Neural progenitor cell (in vitro differentiated cells): ENCODE results near the gene PTPRN2. TPM values are rescaled to one million over a fixed set of nuclear protein-coding genes. Genes with fewer than 3 reads are reported as not detected.

Source experiments
- DNase-seq: peaks from one replicate; pipeline ENCODE4 v3.0.0-alpha.2; 2016; ENCODE audit warnings: low spot score
- H2AFZ ChIP-seq: fragments of 200-600 bp; sonication (generic); replicated peaks from 2 replicates; pipeline ENCODE4 v1.6.1; 2016; ENCODE audit warnings: antibody characterized with exemption
- H3F3A ChIP-seq: fragments of 200-600 bp; sonication (generic); 2 replicates; pipeline ENCODE4 v1.6.1; 2016; ENCODE audit warnings: antibody characterized with exemption, low read depth
- H3K27ac ChIP-seq: fragments of 200-600 bp; sonication (generic); 2 replicates; pipeline ENCODE4 v1.5.1; 2016; ENCODE audit warnings: mild to moderate bottlenecking
- H3K27me3 ChIP-seq: fragments of 200-600 bp; sonication (generic); 2 replicates; pipeline ENCODE4 v1.6.1; 2016; ENCODE audit warnings: mild to moderate bottlenecking, moderate library complexity
- H3K36me3 ChIP-seq: fragments of 200-600 bp; sonication (generic); 2 replicates; pipeline ENCODE4 v1.5.1; 2016
- H3K4me1 ChIP-seq: fragments of 200-600 bp; sonication (generic); 2 replicates; pipeline ENCODE4 v1.6.1; 2016; ENCODE audit warnings: mixed run types
- H3K4me2 ChIP-seq: fragments of 200-600 bp; sonication (generic); 2 replicates; pipeline ENCODE4 v1.6.1; 2016
- H3K4me3 ChIP-seq: fragments of 200-600 bp; sonication (generic); 2 replicates; pipeline ENCODE4 v1.5.1; 2016
- H3K79me2 ChIP-seq: fragments of 200-600 bp; sonication (generic); 2 replicates; pipeline ENCODE4 v1.6.1; 2016; ENCODE audit warnings: low read depth
- H3K9ac ChIP-seq: fragments of 200-600 bp; sonication (generic); 2 replicates; pipeline ENCODE4 v1.6.1; 2016
- H3K9me3 ChIP-seq: fragments of 200-600 bp; sonication (generic); 2 replicates; pipeline ENCODE4 v1.5.1; 2016; ENCODE audit warnings: low read depth
- H4K20me1 ChIP-seq: fragments of 200-600 bp; sonication (generic); 2 replicates; pipeline ENCODE4 v1.6.1; 2016; ENCODE audit warnings: low read depth
- H3K27ac Mint-ChIP-seq: 3 replicates; pipeline ENCODE4 v1.8.0; 2021; ENCODE audit warnings: mixed read lengths
- H3K27me3 Mint-ChIP-seq: 2 replicates; pipeline ENCODE4 v1.8.0; 2022; ENCODE audit warnings: low read depth, mild to moderate bottlenecking, inconsistent platforms, moderate library complexity, mixed read lengths; ENCODE audit not compliant: insufficient read depth
- H3K36me3 Mint-ChIP-seq: 3 replicates; pipeline ENCODE4 v1.8.0; 2021; ENCODE audit warnings: mixed read lengths
- H3K4me1 Mint-ChIP-seq: 3 replicates; pipeline ENCODE4 v1.8.0; 2021; ENCODE audit warnings: mixed read lengths
- H3K4me3 Mint-ChIP-seq: 3 replicates; pipeline ENCODE4 v1.8.0; 2021; ENCODE audit warnings: mild to moderate bottlenecking, moderate library complexity, mixed read lengths
- H3K9me3 Mint-ChIP-seq: 3 replicates; pipeline ENCODE4 v1.8.0; 2020; ENCODE audit warnings: mixed read lengths
- EZH2 ChIP-seq: fragments of 200-600 bp; sonication (generic); IDR thresholded peaks from 2 replicates; pipeline ENCODE4 v1.6.1; 2017; ENCODE audit warnings: antibody characterized with exemption, mild to moderate bottlenecking, moderate library complexity
- EZH2phosphoT487 ChIP-seq: fragments of 200-600 bp; sonication (generic); IDR thresholded peaks from 2 replicates; pipeline ENCODE4 v1.6.1; 2017; ENCODE audit warnings: antibody characterized with exemption
- total RNA-seq: library from RNA; depleted of rRNA; stranded (reverse); fragments of >200 nt; gene quantifications from 2 replicates; pipeline ENCODE4 v1.2.3, GENCODE V29; 2015; ENCODE audit warnings: low replicate concordance
- TF ChIP-seq, protein P1 (sequence below): fragments of 200-600 bp; sonication (generic); IDR thresholded peaks from 2 replicates; pipeline ENCODE4 v1.5.1; 2017; ENCODE audit warnings: antibody characterized with exemption, mild to moderate bottlenecking

Gene PTPRN2
- total RNA-seq, 1 donor from 2014 or later = 3.0 TPM

DNA sequence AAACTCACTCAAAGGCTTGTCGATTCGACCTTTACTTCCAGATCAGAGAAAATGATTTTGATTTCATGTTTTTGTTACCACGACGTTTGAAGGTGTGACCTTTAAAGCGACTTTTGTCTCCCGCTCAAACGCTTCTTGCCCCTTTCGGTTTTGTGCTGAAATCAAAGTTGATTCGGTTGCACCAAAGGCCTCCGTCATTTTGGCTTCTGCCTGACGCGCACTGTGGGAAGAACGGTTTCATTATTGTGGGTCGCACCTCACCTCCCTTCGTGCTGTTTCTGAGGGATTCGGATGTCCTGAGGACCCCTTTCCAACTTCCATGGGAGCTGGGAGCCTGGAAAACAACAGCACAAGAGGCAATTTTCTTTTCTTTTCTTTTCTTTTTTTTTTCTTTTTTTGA, 1073.9 kb downstream of the PTPRN2 start:
- Mint-ChIP-seq H3K27ac (no peak overlapping the region), H3K4me1 (peaks cover 35% of the 10 kb centered on the region), H3K4me3 (peak overlapping the region; percentile 50), H3K27me3 (peaks cover 8% of the 10 kb centered on the region), H3K36me3 (peaks cover 2% of the 10 kb centered on the region), H3K9me3 (peaks cover 15% of the 10 kb centered on the region)
- DNase-seq = no peak
- no peak overlapping the region for H3K4me3 ChIP-seq
- H3F3A ChIP-seq = no peaks in the 10 kb centered on the region
- H3K27ac ChIP-seq = no peak overlapping the region
- no peak overlapping the region for H3K9ac ChIP-seq
- H4K20me1 ChIP-seq = no peaks in the 10 kb centered on the region
- H2AFZ ChIP-seq = no peak overlapping the region
- TF ChIP-seq EZH2 = no peak
- H3K36me3 ChIP-seq = no peaks in the 10 kb centered on the region
- H3K79me2 ChIP-seq = no peaks in the 10 kb centered on the region
- H3K27me3 ChIP-seq = peaks cover 25% of the 10 kb centered on the region
- no peaks in the 10 kb centered on the region for H3K9me3 ChIP-seq
- H3K4me2 ChIP-seq = no peak overlapping the region
- no peaks in the 10 kb centered on the region for H3K4me1 ChIP-seq

- TF ChIP-seq, protein P1, sequence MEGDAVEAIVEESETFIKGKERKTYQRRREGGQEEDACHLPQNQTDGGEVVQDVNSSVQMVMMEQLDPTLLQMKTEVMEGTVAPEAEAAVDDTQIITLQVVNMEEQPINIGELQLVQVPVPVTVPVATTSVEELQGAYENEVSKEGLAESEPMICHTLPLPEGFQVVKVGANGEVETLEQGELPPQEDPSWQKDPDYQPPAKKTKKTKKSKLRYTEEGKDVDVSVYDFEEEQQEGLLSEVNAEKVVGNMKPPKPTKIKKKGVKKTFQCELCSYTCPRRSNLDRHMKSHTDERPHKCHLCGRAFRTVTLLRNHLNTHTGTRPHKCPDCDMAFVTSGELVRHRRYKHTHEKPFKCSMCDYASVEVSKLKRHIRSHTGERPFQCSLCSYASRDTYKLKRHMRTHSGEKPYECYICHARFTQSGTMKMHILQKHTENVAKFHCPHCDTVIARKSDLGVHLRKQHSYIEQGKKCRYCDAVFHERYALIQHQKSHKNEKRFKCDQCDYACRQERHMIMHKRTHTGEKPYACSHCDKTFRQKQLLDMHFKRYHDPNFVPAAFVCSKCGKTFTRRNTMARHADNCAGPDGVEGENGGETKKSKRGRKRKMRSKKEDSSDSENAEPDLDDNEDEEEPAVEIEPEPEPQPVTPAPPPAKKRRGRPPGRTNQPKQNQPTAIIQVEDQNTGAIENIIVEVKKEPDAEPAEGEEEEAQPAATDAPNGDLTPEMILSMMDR = no peak
- TF ChIP-seq EZH2phosphoT487 = no peak
- no peak for TF ChIP-seq EZH2
- H3K4me2 ChIP-seq = no peak overlapping the region
- H3K27me3 ChIP-seq = peaks cover 30% of the 10 kb centered on the region
- H3K4me3 Mint-ChIP-seq = peak overlapping the region; percentile 50
- no peak overlapping the region for H3K9ac ChIP-seq
- DNase-seq = no peak
- no peak overlapping the region for H2AFZ ChIP-seq
- H3K4me3 ChIP-seq = no peak overlapping the region
- peaks cover 30% of the 10 kb centered on the region for H3K4me1 Mint-ChIP-seq
- H3K79me2 ChIP-seq = no peaks in the 10 kb centered on the region
- H3K36me3 Mint-ChIP-seq = peaks cover 2% of the 10 kb centered on the region
- no peaks in the 10 kb centered on the region for H3K9me3 ChIP-seq
- peaks cover 15% of the 10 kb centered on the region for H3K9me3 Mint-ChIP-seq
- no peak overlapping the region for H3K27ac Mint-ChIP-seq
- no peaks in the 10 kb centered on the region for H4K20me1 ChIP-seq
- no peaks in the 10 kb centered on the region for H3K36me3 ChIP-seq
- no peaks in the 10 kb centered on the region for H3F3A ChIP-seq
- H3K27ac ChIP-seq = no peak overlapping the region
- peaks cover 8% of the 10 kb centered on the region for H3K27me3 Mint-ChIP-seq
- H3K4me1 ChIP-seq = no peaks in the 10 kb centered on the region
These were observed 1074.4 kb downstream of the PTPRN2 start for GRCh38 chr7:157513162-157513621.

DNA sequence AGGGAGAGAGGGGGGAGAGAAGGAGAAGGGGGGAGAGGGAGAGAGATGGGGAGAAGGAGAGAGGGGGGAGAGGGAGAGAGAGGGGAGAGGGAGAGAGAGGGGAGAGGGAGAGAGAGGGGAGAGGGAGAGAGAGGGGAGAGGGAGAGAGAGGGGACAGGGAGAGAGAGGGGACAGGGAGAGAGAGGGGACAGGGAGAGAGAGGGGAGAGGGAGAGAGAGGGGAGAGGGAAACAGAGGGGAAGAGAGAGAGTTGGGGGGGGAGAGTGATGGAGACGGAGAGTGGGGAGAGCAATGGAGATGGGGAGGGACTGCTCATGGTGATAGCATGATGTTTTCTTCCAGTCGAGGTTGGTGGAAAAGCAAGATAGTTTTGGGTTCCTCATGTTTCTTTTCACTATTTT, 1078.4 kb downstream of the PTPRN2 start:
- Mint-ChIP-seq H3K27me3 (peaks cover 12% of the 10 kb centered on the region), H3K4me1 (peaks cover 19% of the 10 kb centered on the region), H3K36me3 (peaks cover 12% of the 10 kb centered on the region), H3K9me3 (peaks cover 42% of the 10 kb centered on the region), H3K27ac (no peak overlapping the region), H3K4me3 (no peak overlapping the region)
- Histone ChIP-seq H3K4me3 (no peak overlapping the region), H3K79me2 (no peaks in the 10 kb centered on the region), H4K20me1 (no peaks in the 10 kb centered on the region), H3K9ac (no peak overlapping the region), H3F3A (no peaks in the 10 kb centered on the region), H3K4me2 (no peak overlapping the region), H3K36me3 (no peaks in the 10 kb centered on the region), H3K9me3 (peaks cover 6% of the 10 kb centered on the region), H3K27me3 (peaks cover 56% of the 10 kb centered on the region), H3K4me1 (no peaks in the 10 kb centered on the region), H3K27ac (no peak overlapping the region), H2AFZ (no peak overlapping the region)
- no peak for TF ChIP-seq EZH2phosphoT487
- TF ChIP-seq EZH2 = no peak
- TF ChIP-seq, protein P1 = no peak
- no peak for DNase-seq

DNA sequence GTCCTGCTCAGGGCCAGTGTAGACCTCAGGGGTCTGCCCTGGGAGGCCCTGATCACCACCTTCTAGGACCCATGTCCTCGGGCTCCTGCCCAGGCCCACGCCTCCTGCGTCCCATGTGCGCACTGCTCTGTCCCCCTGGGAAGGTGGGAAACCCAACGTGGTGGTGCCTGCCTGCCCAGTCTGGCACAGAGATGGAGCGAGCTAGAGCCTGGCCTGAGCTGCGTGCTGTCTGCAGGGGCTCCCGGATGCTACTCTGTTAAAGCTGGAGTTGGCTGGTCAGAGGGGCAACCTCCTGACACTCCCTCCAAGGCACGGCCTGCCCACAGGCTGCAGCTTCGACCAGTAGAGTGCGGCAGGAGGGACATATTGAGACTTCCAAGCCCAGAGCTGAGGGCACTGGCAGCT, 1079.1 kb downstream of the PTPRN2 start:
- H3F3A ChIP-seq = no peaks in the 10 kb centered on the region
- Mint-ChIP-seq H3K27me3 (peaks cover 12% of the 10 kb centered on the region), H3K9me3 (peaks cover 41% of the 10 kb centered on the region), H3K36me3 (peaks cover 13% of the 10 kb centered on the region), H3K4me3 (no peak overlapping the region), H3K4me1 (peaks cover 12% of the 10 kb centered on the region), H3K27ac (no peak overlapping the region)
- no peaks in the 10 kb centered on the region for H3K4me1 ChIP-seq
- no peak for DNase-seq
- no peaks in the 10 kb centered on the region for H4K20me1 ChIP-seq
- H3K27ac ChIP-seq = no peak overlapping the region
- peaks cover 60% of the 10 kb centered on the region for H3K27me3 ChIP-seq
- no peaks in the 10 kb centered on the region for H3K36me3 ChIP-seq
- TF ChIP-seq, protein P1 = no peak
- TF ChIP-seq EZH2 = no peak
- no peak for TF ChIP-seq EZH2phosphoT487
- H2AFZ ChIP-seq = no peak overlapping the region
- peaks cover 6% of the 10 kb centered on the region for H3K9me3 ChIP-seq
- H3K79me2 ChIP-seq = no peaks in the 10 kb centered on the region
- H3K4me2 ChIP-seq = no peak overlapping the region
- no peak overlapping the region for H3K9ac ChIP-seq
- H3K4me3 ChIP-seq = no peak overlapping the region
